ENCODE data around the gene SGTA. TPM values are rescaled to one million over a fixed set of nuclear protein-coding genes. Genes with fewer than 3 reads are reported as not detected.

The SGTA gene
- polyA plus RNA-seq, 4 donors, result 38.2 to 79.5 (median 69.7) TPM

GRCh38 chr19:2807379-2808128 is 24.5 kb upstream of the SGTA start:
- DNase-seq (no peak), FAIRE-seq (no peak)
- H3K4me3 ChIP-seq (ENCODE audit: low read depth in 1 of 3, low read length in 3 of 3), result no peak overlapping the region
- H3K36me3 ChIP-seq (ENCODE audit: control insufficient read depth in 3 of 3, insufficient read depth in 2 of 3, low read depth in 1 of 3, low read length in 3 of 3), result peaks cover 0 to 98% (median 13%) of the 10 kb centered on the region in 3 donors
- WGBS, 3 donors, result 97% methylated on average over 46 to 56 of the region's 56 CpGs
- H3K9me3 ChIP-seq (ENCODE audit: control insufficient read depth in 2 of 2, insufficient read depth in 1 of 2, low read depth in 1 of 2, low read length in 1 of 2), result no peaks in the 10 kb centered on the region
- H3K27me3 ChIP-seq (ENCODE audit: control insufficient read depth in 3 of 3, insufficient read depth in 3 of 3, low read length in 3 of 3), result no peaks in the 10 kb centered on the region
- H3K27ac ChIP-seq (ENCODE audit: low read depth in 1 of 3, low read length in 2 of 3), result no peak overlapping the region
- H3K4me1 ChIP-seq (ENCODE audit: control insufficient read depth in 3 of 3, insufficient read depth in 2 of 3, low read depth in 1 of 3, low read length in 2 of 3), result peaks cover 2 to 17% (median 5%) of the 10 kb centered on the region in 3 donors

GRCh38 chr19:2806736-2807378 is 23.8 kb upstream of the SGTA start:
- Histone ChIP-seq H3K36me3 (ENCODE audit: control insufficient read depth in 3 of 3, insufficient read depth in 2 of 3, low read depth in 1 of 3, low read length in 3 of 3) (peaks cover 0 to 95% (median 13%) of the 10 kb centered on the region in 3 donors), H3K4me3 (ENCODE audit: low read depth in 1 of 3, low read length in 3 of 3) (no peak overlapping the region), H3K4me1 (ENCODE audit: control insufficient read depth in 3 of 3, insufficient read depth in 2 of 3, low read depth in 1 of 3, low read length in 2 of 3) (peaks cover 2 to 12% (median 5%) of the 10 kb centered on the region in 3 donors), H3K27ac (ENCODE audit: low read depth in 1 of 3, low read length in 2 of 3) (no peak overlapping the region), H3K27me3 (ENCODE audit: control insufficient read depth in 3 of 3, insufficient read depth in 3 of 3, low read length in 3 of 3) (no peaks in the 10 kb centered on the region), H3K9me3 (ENCODE audit: control insufficient read depth in 2 of 2, insufficient read depth in 1 of 2, low read depth in 1 of 2, low read length in 1 of 2) (no peaks in the 10 kb centered on the region)
- 96 to 97% (median 96%) methylated on average over 33 to 34 of the region's 34 CpGs for WGBS, 3 donors
- FAIRE-seq (no peak), DNase-seq (no peak)

- DNase-seq, result no peak
- Histone ChIP-seq H3K27me3 (ENCODE audit: control insufficient read depth in 3 of 3, insufficient read depth in 3 of 3, low read length in 3 of 3) (no peaks in the 10 kb centered on the region), H3K4me3 (ENCODE audit: low read depth in 1 of 3, low read length in 3 of 3) (no peak overlapping the region), H3K4me1 (ENCODE audit: control insufficient read depth in 3 of 3, insufficient read depth in 2 of 3, low read depth in 1 of 3, low read length in 2 of 3) (peaks cover 2 to 6% (median 5%) of the 10 kb centered on the region in 3 donors), H3K27ac (ENCODE audit: low read depth in 1 of 3, low read length in 2 of 3) (no peak overlapping the region), H3K9me3 (ENCODE audit: control insufficient read depth in 2 of 2, insufficient read depth in 1 of 2, low read depth in 1 of 2, low read length in 1 of 2) (no peaks in the 10 kb centered on the region), H3K36me3 (ENCODE audit: control insufficient read depth in 3 of 3, insufficient read depth in 2 of 3, low read depth in 1 of 3, low read length in 3 of 3) (peaks cover 0 to 95% (median 13%) of the 10 kb centered on the region in 3 donors)
- no peak for FAIRE-seq
- WGBS, 3 donors, result 95 to 98% (median 97%) methylated on average over 20 to 23 of the region's 23 CpGs
These were observed 23.0 kb upstream of the SGTA start for GRCh38 chr19:2805991-2806649.

- Histone ChIP-seq H3K9me3 (ENCODE audit: control insufficient read depth in 2 of 2, insufficient read depth in 1 of 2, low read depth in 1 of 2, low read length in 1 of 2) (no peaks in the 10 kb centered on the region), H3K27ac (ENCODE audit: low read depth in 1 of 3, low read length in 2 of 3) (no peak overlapping the region), H3K27me3 (ENCODE audit: control insufficient read depth in 3 of 3, insufficient read depth in 3 of 3, low read length in 3 of 3) (no peaks in the 10 kb centered on the region), H3K4me3 (ENCODE audit: low read depth in 1 of 3, low read length in 3 of 3) (no peak overlapping the region), H3K4me1 (ENCODE audit: control insufficient read depth in 3 of 3, insufficient read depth in 2 of 3, low read depth in 1 of 3, low read length in 2 of 3) (peaks cover 0 to under 1% (median 0%) of the 10 kb centered on the region in 3 donors), H3K36me3 (ENCODE audit: control insufficient read depth in 3 of 3, insufficient read depth in 2 of 3, low read depth in 1 of 3, low read length in 3 of 3) (peaks cover 0 to 96% (median 15%) of the 10 kb centered on the region in 3 donors)
- 97% methylated on average over 22 to 28 of the region's 28 CpGs for WGBS, 3 donors
- FAIRE-seq (no peak), DNase-seq (no peak)
These were observed 22.3 kb upstream of the SGTA start for GRCh38 chr19:2805261-2805900.

- Histone ChIP-seq H3K36me3 (ENCODE audit: control insufficient read depth in 3 of 3, insufficient read depth in 2 of 3, low read depth in 1 of 3, low read length in 3 of 3) (peaks cover 3 to 96% (median 17%) of the 10 kb centered on the region in 3 donors), H3K9me3 (ENCODE audit: control insufficient read depth in 2 of 2, insufficient read depth in 1 of 2, low read depth in 1 of 2, low read length in 1 of 2) (no peaks in the 10 kb centered on the region), H3K4me1 (ENCODE audit: control insufficient read depth in 3 of 3, insufficient read depth in 2 of 3, low read depth in 1 of 3, low read length in 2 of 3) (no peaks in the 10 kb centered on the region), H3K27me3 (ENCODE audit: control insufficient read depth in 3 of 3, insufficient read depth in 3 of 3, low read length in 3 of 3) (no peaks in the 10 kb centered on the region), H3K4me3 (ENCODE audit: low read depth in 1 of 3, low read length in 3 of 3) (no peak overlapping the region), H3K27ac (ENCODE audit: low read depth in 1 of 3, low read length in 2 of 3) (no peak overlapping the region)
- DNase-seq (no peak), FAIRE-seq (no peak)
- WGBS, 3 donors, result 82 to 88% (median 88%) methylated on average over 26 to 27 of the region's 27 CpGs
These were observed 21.3 kb upstream of the SGTA start for GRCh38 chr19:2804156-2805004.

GRCh38 chr19:2803486-2804155 is 20.5 kb upstream of the SGTA start:
- Histone ChIP-seq H3K27me3 (ENCODE audit: control insufficient read depth in 3 of 3, insufficient read depth in 3 of 3, low read length in 3 of 3) (no peaks in the 10 kb centered on the region), H3K4me1 (ENCODE audit: control insufficient read depth in 3 of 3, insufficient read depth in 2 of 3, low read depth in 1 of 3, low read length in 2 of 3) (no peaks in the 10 kb centered on the region), H3K9me3 (ENCODE audit: control insufficient read depth in 2 of 2, insufficient read depth in 1 of 2, low read depth in 1 of 2, low read length in 1 of 2) (no peaks in the 10 kb centered on the region), H3K36me3 (ENCODE audit: control insufficient read depth in 3 of 3, insufficient read depth in 2 of 3, low read depth in 1 of 3, low read length in 3 of 3) (peaks cover 4 to 96% (median 21%) of the 10 kb centered on the region in 3 donors), H3K27ac (ENCODE audit: low read depth in 1 of 3, low read length in 2 of 3) (no peak overlapping the region), H3K4me3 (ENCODE audit: low read depth in 1 of 3, low read length in 3 of 3) (no peak overlapping the region)
- no peak for FAIRE-seq
- no peak for DNase-seq
- WGBS, 3 donors, result 92 to 97% (median 92%) methylated on average over 27 to 29 of the region's 29 CpGs

- no peak for FAIRE-seq
- WGBS, 3 donors, result 96 to 98% (median 97%) methylated on average over 17 of the region's 17 CpGs
These were observed 19.8 kb upstream of the SGTA start for GRCh38 chr19:2802826-2803225.

More at GRCh38 chr19:2802826-2803225, 19.8 kb upstream of the SGTA start:
- Histone ChIP-seq H3K9me3 (ENCODE audit: control insufficient read depth in 2 of 2, insufficient read depth in 1 of 2, low read depth in 1 of 2, low read length in 1 of 2) (no peaks in the 10 kb centered on the region), H3K36me3 (ENCODE audit: control insufficient read depth in 3 of 3, insufficient read depth in 2 of 3, low read depth in 1 of 3, low read length in 3 of 3) (peaks cover 4 to 96% (median 21%) of the 10 kb centered on the region in 3 donors), H3K27me3 (ENCODE audit: control insufficient read depth in 3 of 3, insufficient read depth in 3 of 3, low read length in 3 of 3) (no peaks in the 10 kb centered on the region), H3K27ac (ENCODE audit: low read depth in 1 of 3, low read length in 2 of 3) (no peak overlapping the region), H3K4me3 (ENCODE audit: low read depth in 1 of 3, low read length in 3 of 3) (no peak overlapping the region), H3K4me1 (ENCODE audit: control insufficient read depth in 3 of 3, insufficient read depth in 2 of 3, low read depth in 1 of 3, low read length in 2 of 3) (no peaks in the 10 kb centered on the region)
- DNase-seq, result no peak
